ENCODE data around the gene SSBP4. TPM values are rescaled to one million over a fixed set of nuclear protein-coding genes. Genes with fewer than 3 reads are reported as not detected.

SSBP4 gene
- total and polyA plus RNA-seq, 2 of the 8 experiments (the other 6 are each of a cell fraction or from before 2014, with no cell fraction given), result 26.4 to 33.7 TPM

DNA sequence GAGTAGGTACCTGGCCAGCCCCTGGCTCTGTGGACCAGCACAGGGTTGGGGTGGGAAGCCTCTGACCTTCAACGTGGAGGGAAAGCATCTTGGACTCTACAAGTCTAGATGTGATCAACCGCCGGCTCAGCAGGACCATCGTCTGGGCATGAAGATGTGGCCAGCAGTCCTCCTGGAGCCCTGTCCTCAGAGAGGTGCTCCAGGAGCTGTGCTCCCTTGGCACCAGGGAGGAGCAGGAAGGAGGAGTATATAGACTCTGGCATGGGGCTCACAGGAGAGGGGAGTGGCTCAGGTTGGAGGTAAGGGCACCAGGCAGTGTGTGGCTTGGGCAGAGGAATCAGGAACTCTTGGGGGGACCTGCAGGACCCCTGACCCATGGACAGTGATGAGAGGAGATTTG is 37.1 kb downstream of the SSBP4 start:
- H2BK5ac ChIP-seq (ENCODE audit: low read depth, low read length), result no peak overlapping the region
- no peak overlapping the region for H3K4ac ChIP-seq (replicated peaks; ENCODE audit: insufficient read length, low read depth, low read length)
- FAIRE-seq (no peak), DNase-seq (ENCODE audit: low read depth in 1 of 2, low spot score in 2 of 2) (no peak)
- no peaks in the 10 kb centered on the region; a peak in 1 of 7 replicates for H3K4me1 ChIP-seq (replicated peaks in 1 of 4; ENCODE audit: control insufficient read depth in 3 of 4, insufficient read depth in 4 of 4, low read length in 3 of 4)
- H3K9me3 ChIP-seq (ENCODE audit: insufficient read depth in 2 of 2, low read depth in 1 of 2, low read length in 1 of 2), result no peaks in the 10 kb centered on the region
- H3K18ac ChIP-seq (ENCODE audit: extremely low read depth, low read length), result no peak overlapping the region
- 96% methylated on average over 4 of the region's 4 CpGs; no CpG with 5 or more reads in 1 of the 2 experiments for WGBS, 2 experiments (ENCODE audit: extremely low coverage in 1 of 2, insufficient coverage in 1 of 2, insufficient read length in 1 of 2, insufficient replicate concordance in 2 of 2, low coverage in 1 of 2, low lambda C conversion rate in 2 of 2, missing lambda C conversion rate in 1 of 2)
- no peak overlapping the region for H2BK12ac ChIP-seq (ENCODE audit: low read depth, low read length)
- no peak overlapping the region for H2BK20ac ChIP-seq (ENCODE audit: low read length)
- no peak overlapping the region for H2AFZ ChIP-seq (ENCODE audit: low read length)
- TF ChIP-seq TAF7 (optimal IDR thresholded peaks at IDR 0.05; ENCODE audit: borderline replicate concordance, low read depth, low read length), result no peak
- TF ChIP-seq FOSL1 (IDR thresholded peaks at IDR 0.05; ENCODE audit: insufficient read depth, low read depth, low read length), result no peak
- TF ChIP-seq SRF (IDR thresholded peaks at IDR 0.05; ENCODE audit: low read depth, low read length), result no peak
- TF ChIP-seq EZH2 (IDR thresholded peaks at IDR 0.05; ENCODE audit: low read depth, low read length, severe bottlenecking), result no peak
- no peak for TF ChIP-seq PHF8 (conservative IDR thresholded peaks at IDR 0.05; ENCODE audit: low read depth, low read length)
- TF ChIP-seq TBP (IDR thresholded peaks at IDR 0.05; ENCODE audit: low read depth, low read length), result no peak
- no peak for TF ChIP-seq ASH2L (IDR thresholded peaks at IDR 0.05; ENCODE audit: low read length)
- TF ChIP-seq RNF2 (IDR thresholded peaks at IDR 0.05; ENCODE audit: borderline replicate concordance, low read depth, low read length, missing control alignments, poor library complexity, severe bottlenecking), result no peak
- TF ChIP-seq SUZ12 (IDR thresholded peaks at IDR 0.05; ENCODE audit: low read length), result no peak
- no peak for TF ChIP-seq KDM4A (IDR thresholded peaks at IDR 0.05; ENCODE audit: low read depth, low read length, severe bottlenecking)
- TF ChIP-seq NANOG (IDR thresholded peaks at IDR 0.05; ENCODE audit: insufficient read depth, low read depth, low read length, poor library complexity, severe bottlenecking), result no peak
- TF ChIP-seq POLR2A (IDR thresholded peaks at IDR 0.05; ENCODE audit: control extremely low read depth in 1 of 2, low read depth in 2 of 2, low read length in 2 of 2), result no peak
- TF ChIP-seq, protein P1, sequence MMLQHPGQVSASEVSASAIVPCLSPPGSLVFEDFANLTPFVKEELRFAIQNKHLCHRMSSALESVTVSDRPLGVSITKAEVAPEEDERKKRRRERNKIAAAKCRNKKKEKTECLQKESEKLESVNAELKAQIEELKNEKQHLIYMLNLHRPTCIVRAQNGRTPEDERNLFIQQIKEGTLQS (IDR thresholded peaks at IDR 0.05; ENCODE audit: insufficient read depth, low read depth, low read length), result no peak
- H3K36me3 ChIP-seq (ENCODE audit: control insufficient read depth in 2 of 4, insufficient read depth in 4 of 4, low read length in 3 of 4), result peaks cover 0 to 9% (median 4%) of the 10 kb centered on the region in 4 experiments; a peak in 3 of 8 replicates
- no peak overlapping the region for H3K23ac ChIP-seq (ENCODE audit: insufficient read length)
- no peak overlapping the region for H3K4me3 ChIP-seq (ENCODE audit: extremely low read depth in 1 of 4, insufficient read depth in 2 of 4, low read depth in 3 of 4, low read length in 4 of 4)
- no peak overlapping the region for H3K56ac ChIP-seq (replicated peaks; ENCODE audit: insufficient read length, low read depth, low read length)
- H2AK5ac ChIP-seq (ENCODE audit: low read depth, low read length), result no peak overlapping the region
- H2BK15ac ChIP-seq (ENCODE audit: low read length), result no peak overlapping the region
- peaks cover 3 to 10% of the 10 kb centered on the region in 2 experiments for H4K20me1 ChIP-seq (replicated peaks in 1 of 2; ENCODE audit: control insufficient read depth in 1 of 2, insufficient read depth in 2 of 2, low read length in 2 of 2)
- no peak overlapping the region for H4K91ac ChIP-seq (replicated peaks; ENCODE audit: insufficient read length, low read length)
- no peak overlapping the region for H3K27ac ChIP-seq (ENCODE audit: low read depth, low read length)
- H3K27me3 ChIP-seq (replicated peaks in 1 of 4; ENCODE audit: control insufficient read depth in 3 of 4, extremely low read depth in 1 of 4, insufficient read depth in 3 of 4, low read length in 3 of 4), result no peaks in the 10 kb centered on the region
- H2BK120ac ChIP-seq (replicated peaks; ENCODE audit: low read depth, low read length), result no peak overlapping the region
- no peak overlapping the region for H4K8ac ChIP-seq (ENCODE audit: extremely low read depth, insufficient read depth, low read length)
- H3K9ac ChIP-seq (replicated peaks in 1 of 4; ENCODE audit: extremely low read depth in 1 of 4, low read depth in 3 of 4, low read length in 3 of 4), result no peak overlapping the region
- no peaks in the 10 kb centered on the region for H3K23me2 ChIP-seq (ENCODE audit: low read depth, low read length)
- CTCF ChIA-PET (ENCODE audit: partially characterized antibody), result interaction anchor here (0.8 to 8.4 kb wide), 6 partner anchors 10 to 132 kb away, joined by 3 to 51 read pairs (median 5); partner anchors contain the start of gene REX1BD
- H3K79me1 ChIP-seq (ENCODE audit: low read depth, low read length), result no peaks in the 10 kb centered on the region; the same call in 1 of the 2 replicates
- H3K79me2 ChIP-seq (ENCODE audit: control insufficient read depth in 1 of 2, insufficient read depth in 2 of 2, low read length in 2 of 2), result no peaks in the 10 kb centered on the region
- H4K5ac ChIP-seq (ENCODE audit: insufficient read length, low read depth, low read length), result no peak overlapping the region
- no peak overlapping the region for H3K14ac ChIP-seq (ENCODE audit: insufficient read length)
- no peak overlapping the region for H3K4me2 ChIP-seq (ENCODE audit: insufficient read depth in 1 of 2, low read depth in 2 of 2, low read length in 2 of 2)
- POLR2A ChIA-PET (ENCODE audit: partially characterized antibody), result interaction anchor here (2.2 kb wide), 1 partner anchor 16 kb away, joined by 7 read pairs; no protein-coding TSS in a partner anchor

Measured in H1 (cell line).